Testis (tissue), 2 donors: ENCODE results near the gene SLC36A2.

Source experiments
- POLR2A ChIP-seq: fragments of 450-650 bp; IDR thresholded peaks from one replicate; pipeline ENCODE4 v1.6.1; 2017; ENCODE audit warnings: antibody characterized with exemption, mild to moderate bottlenecking, moderate library complexity
- TF ChIP-seq, protein P1 (sequence below), 3 experiments: fragments of 450-650 bp in 2 of 3; fragments of 200-600 bp in 1 of 3; sonication (generic) in 1 of 3; IDR thresholded peaks; one replicate each; pipeline ENCODE4 v1.5.1; 2016 to 2019; ENCODE audit warnings: antibody characterized with exemption in 3 of 3, mild to moderate bottlenecking in 2 of 3, moderate library complexity in 1 of 3

DNA sequence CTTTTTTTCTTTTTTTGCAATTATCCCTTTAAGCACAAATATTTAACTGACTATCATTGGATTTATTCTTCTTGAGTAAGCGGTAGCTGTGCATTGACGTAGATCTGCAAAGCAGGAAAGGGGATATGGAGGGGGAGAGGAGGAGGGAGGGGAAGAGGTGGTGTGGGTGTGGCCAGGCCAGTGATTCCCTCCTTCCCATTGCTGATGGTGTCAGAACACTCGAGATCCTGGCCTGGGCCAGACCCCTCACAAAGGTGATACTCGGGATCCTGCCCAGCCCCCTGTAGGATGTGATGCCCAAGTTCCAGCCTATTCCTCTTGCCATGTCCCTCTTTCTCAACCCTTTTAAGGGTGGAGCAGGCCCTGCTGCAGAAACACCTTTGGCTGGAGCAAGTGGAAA, 53.7 kb downstream of the SLC36A2 start:
- TF ChIP-seq POLR2A: no peak
- TF ChIP-seq, protein P1, sequence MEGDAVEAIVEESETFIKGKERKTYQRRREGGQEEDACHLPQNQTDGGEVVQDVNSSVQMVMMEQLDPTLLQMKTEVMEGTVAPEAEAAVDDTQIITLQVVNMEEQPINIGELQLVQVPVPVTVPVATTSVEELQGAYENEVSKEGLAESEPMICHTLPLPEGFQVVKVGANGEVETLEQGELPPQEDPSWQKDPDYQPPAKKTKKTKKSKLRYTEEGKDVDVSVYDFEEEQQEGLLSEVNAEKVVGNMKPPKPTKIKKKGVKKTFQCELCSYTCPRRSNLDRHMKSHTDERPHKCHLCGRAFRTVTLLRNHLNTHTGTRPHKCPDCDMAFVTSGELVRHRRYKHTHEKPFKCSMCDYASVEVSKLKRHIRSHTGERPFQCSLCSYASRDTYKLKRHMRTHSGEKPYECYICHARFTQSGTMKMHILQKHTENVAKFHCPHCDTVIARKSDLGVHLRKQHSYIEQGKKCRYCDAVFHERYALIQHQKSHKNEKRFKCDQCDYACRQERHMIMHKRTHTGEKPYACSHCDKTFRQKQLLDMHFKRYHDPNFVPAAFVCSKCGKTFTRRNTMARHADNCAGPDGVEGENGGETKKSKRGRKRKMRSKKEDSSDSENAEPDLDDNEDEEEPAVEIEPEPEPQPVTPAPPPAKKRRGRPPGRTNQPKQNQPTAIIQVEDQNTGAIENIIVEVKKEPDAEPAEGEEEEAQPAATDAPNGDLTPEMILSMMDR (IDR thresholded peaks at IDR 0.05): no peak
